Hepatic stellate cell (primary cell): ENCODE results near the gene LIN7B.

Source experiments
- DNase-seq: peaks from one replicate; pipeline ENCODE4 v3.0.0; 2011; ENCODE audit warnings: low spot score

Gene LIN7B

GRCh38 chr19:49094505-49095482 is 19.4 kb upstream of the LIN7B start:
- DNase-seq, result no peak

GRCh38 chr19:49097453-49098288 is 16.5 kb upstream of the LIN7B start:
- peak; percentile 81 for DNase-seq

- DNase-seq, result no peak
These were observed 15.4 kb upstream of the LIN7B start for GRCh38 chr19:49098795-49099194.

- no peak for DNase-seq
These were observed 13.0 kb upstream of the LIN7B start for GRCh38 chr19:49101160-49101559.

GRCh38 chr19:49102303-49102702 is 11.9 kb upstream of the LIN7B start:
- DNase-seq, result no peak

GRCh38 chr19:49103331-49104085 is 10.7 kb upstream of the LIN7B start:
- DNase-seq, result no peak

- no peak for DNase-seq
These were observed 9.8 kb upstream of the LIN7B start for GRCh38 chr19:49104229-49104864.

GRCh38 chr19:49106648-49107135 is 7.5 kb upstream of the LIN7B start:
- peak; percentile 44 for DNase-seq

- no peak for DNase-seq
These were observed 6.3 kb upstream of the LIN7B start for GRCh38 chr19:49107625-49108459.

GRCh38 chr19:49109051-49109450 is 5.1 kb upstream of the LIN7B start:
- DNase-seq, result no peak

GRCh38 chr19:49109569-49110233 is 4.5 kb upstream of the LIN7B start:
- DNase-seq, result no peak

GRCh38 chr19:49110567-49110966 is 3.6 kb upstream of the LIN7B start:
- peak; percentile 67 for DNase-seq

GRCh38 chr19:49111218-49111998 is 2.8 kb upstream of the LIN7B start:
- no peak for DNase-seq

- peak; percentile 53 for DNase-seq
These were observed 627 bp downstream of the LIN7B start for GRCh38 chr19:49114630-49115363.

GRCh38 chr19:49116544-49116943 is 2.4 kb downstream of the LIN7B start:
- no peak for DNase-seq

- DNase-seq, result no peak
These were observed 3.8 kb downstream of the LIN7B start for GRCh38 chr19:49117677-49118564.
